ENCODE results near the gene MT1HL1.
A peak's percentile ranks its signal among the peaks of the same experiment; 100 is the strongest.

MT1HL1 gene

GRCh38 chr1:237004116-237004515, at the start of gene MT1HL1:
TSS of gene MT1HL1 (minus strand) at chr1:237004441. CDS start at chr1:237004372, 69 bp downstream.
- Histone ChIP-seq H3K4me3 (ENCODE audit: low read depth, low read length) (no peak within 1 kb of the TSS), H3K4me1 (ENCODE audit: control insufficient read depth, insufficient read depth, low read length) (peaks cover 6% of the 10 kb centered on the region; the same call in 1 of the 2 replicates), H3K27ac (ENCODE audit: low read depth, low read length) (no peak within 1 kb of the TSS), H3K9me3 (ENCODE audit: control insufficient read depth, insufficient read depth, low read depth, low read length) (no peaks in the 10 kb centered on the region), H3K9ac (ENCODE audit: low read length) (no peak within 1 kb of the TSS), H3K27me3 (ENCODE audit: control insufficient read depth, insufficient read depth, low read length) (no peaks in the 10 kb centered on the region), H3K36me3 (ENCODE audit: control insufficient read depth, insufficient read depth, low read length) (no peaks in the 10 kb centered on the region)

DNA sequence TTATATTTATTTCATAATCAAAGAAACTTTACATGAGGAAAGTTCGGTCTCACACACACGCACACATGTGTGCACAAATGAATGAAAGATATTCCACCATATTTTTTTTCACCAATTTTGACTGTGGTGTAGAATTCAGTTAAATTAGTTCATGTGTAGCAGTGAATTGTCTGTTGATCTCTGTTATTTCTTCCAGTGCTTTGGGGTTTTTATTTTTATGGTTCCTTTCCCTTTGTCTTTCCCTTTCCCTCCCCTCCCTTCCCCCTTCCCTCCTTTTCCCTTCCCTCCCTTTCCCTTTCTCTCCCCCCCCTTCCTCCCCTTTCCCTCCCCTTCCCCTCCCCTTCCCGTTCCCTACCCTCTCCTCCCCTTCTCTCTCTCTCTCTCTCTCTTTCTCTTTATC, 46.7 kb upstream of the MT1HL1 start:
- H3K9me3 ChIP-seq (ENCODE audit: control insufficient read depth, insufficient read depth, low read depth, low read length) = no peaks in the 10 kb centered on the region
- H3K27ac ChIP-seq (ENCODE audit: low read depth, low read length) = no peak overlapping the region
- peaks cover 17% of the 10 kb centered on the region for H3K4me1 ChIP-seq (ENCODE audit: control insufficient read depth, insufficient read depth, low read length)
- H3K27me3 ChIP-seq (ENCODE audit: control insufficient read depth, insufficient read depth, low read length) = 0 out of 2 replicates have a peak, but pooled peaks cover 2% of the 10 kb centered on the region
- no peak overlapping the region for H3K4me3 ChIP-seq (ENCODE audit: low read depth, low read length)
- no peak overlapping the region for H3K9ac ChIP-seq (ENCODE audit: low read length)
- H3K36me3 ChIP-seq (ENCODE audit: control insufficient read depth, insufficient read depth, low read length) = no peaks in the 10 kb centered on the region

- H3K9ac ChIP-seq (ENCODE audit: low read length) = no peak overlapping the region
Observed at GRCh38 chr1:237050185-237050584, 45.9 kb upstream of the MT1HL1 start.

GRCh38 chr1:237048803-237049202, 44.6 kb upstream of the MT1HL1 start:
- Histone ChIP-seq H3K27ac (ENCODE audit: low read depth, low read length) (no peak overlapping the region), H3K4me3 (ENCODE audit: low read depth, low read length) (no peak overlapping the region), H3K9ac (ENCODE audit: low read length) (no peak overlapping the region), H3K9me3 (ENCODE audit: control insufficient read depth, insufficient read depth, low read depth, low read length) (no peaks in the 10 kb centered on the region), H3K27me3 (ENCODE audit: control insufficient read depth, insufficient read depth, low read length) (peaks cover 16% of the 10 kb centered on the region), H3K4me1 (ENCODE audit: control insufficient read depth, insufficient read depth, low read length) (peaks cover 37% of the 10 kb centered on the region), H3K36me3 (ENCODE audit: control insufficient read depth, insufficient read depth, low read length) (no peaks in the 10 kb centered on the region)

More at GRCh38 chr1:237050185-237050584, 45.9 kb upstream of the MT1HL1 start:
- Histone ChIP-seq H3K36me3 (ENCODE audit: control insufficient read depth, insufficient read depth, low read length) (no peaks in the 10 kb centered on the region), H3K27ac (ENCODE audit: low read depth, low read length) (no peak overlapping the region), H3K4me1 (ENCODE audit: control insufficient read depth, insufficient read depth, low read length) (peaks cover 24% of the 10 kb centered on the region), H3K27me3 (ENCODE audit: control insufficient read depth, insufficient read depth, low read length) (0 out of 2 replicates have a peak, but pooled peaks cover 3% of the 10 kb centered on the region), H3K4me3 (ENCODE audit: low read depth, low read length) (no peak overlapping the region), H3K9me3 (ENCODE audit: control insufficient read depth, insufficient read depth, low read depth, low read length) (no peaks in the 10 kb centered on the region)

GRCh38 chr1:237045278-237046016, 41.2 kb upstream of the MT1HL1 start:
- peak overlapping the region; percentile 69 for H3K4me3 ChIP-seq (ENCODE audit: low read depth, low read length)
- peaks cover 45% of the 10 kb centered on the region for H3K27me3 ChIP-seq (ENCODE audit: control insufficient read depth, insufficient read depth, low read length)
- no peaks in the 10 kb centered on the region for H3K9me3 ChIP-seq (ENCODE audit: control insufficient read depth, insufficient read depth, low read depth, low read length)
- no peak overlapping the region for H3K27ac ChIP-seq (ENCODE audit: low read depth, low read length)
- H3K36me3 ChIP-seq (ENCODE audit: control insufficient read depth, insufficient read depth, low read length) = no peaks in the 10 kb centered on the region
- H3K4me1 ChIP-seq (ENCODE audit: control insufficient read depth, insufficient read depth, low read length) = peaks cover 48% of the 10 kb centered on the region
- H3K9ac ChIP-seq (ENCODE audit: low read length) = no peak overlapping the region

- Histone ChIP-seq H3K9ac (ENCODE audit: low read length) (no peak overlapping the region), H3K9me3 (ENCODE audit: control insufficient read depth, insufficient read depth, low read depth, low read length) (no peaks in the 10 kb centered on the region), H3K4me3 (ENCODE audit: low read depth, low read length) (peak overlapping the region; percentile 69), H3K4me1 (ENCODE audit: control insufficient read depth, insufficient read depth, low read length) (peaks cover 41% of the 10 kb centered on the region), H3K36me3 (ENCODE audit: control insufficient read depth, insufficient read depth, low read length) (no peaks in the 10 kb centered on the region), H3K27me3 (ENCODE audit: control insufficient read depth, insufficient read depth, low read length) (peaks cover 48% of the 10 kb centered on the region), H3K27ac (ENCODE audit: low read depth, low read length) (no peak overlapping the region)
Observed at GRCh38 chr1:237043846-237044636, 39.8 kb upstream of the MT1HL1 start.

DNA sequence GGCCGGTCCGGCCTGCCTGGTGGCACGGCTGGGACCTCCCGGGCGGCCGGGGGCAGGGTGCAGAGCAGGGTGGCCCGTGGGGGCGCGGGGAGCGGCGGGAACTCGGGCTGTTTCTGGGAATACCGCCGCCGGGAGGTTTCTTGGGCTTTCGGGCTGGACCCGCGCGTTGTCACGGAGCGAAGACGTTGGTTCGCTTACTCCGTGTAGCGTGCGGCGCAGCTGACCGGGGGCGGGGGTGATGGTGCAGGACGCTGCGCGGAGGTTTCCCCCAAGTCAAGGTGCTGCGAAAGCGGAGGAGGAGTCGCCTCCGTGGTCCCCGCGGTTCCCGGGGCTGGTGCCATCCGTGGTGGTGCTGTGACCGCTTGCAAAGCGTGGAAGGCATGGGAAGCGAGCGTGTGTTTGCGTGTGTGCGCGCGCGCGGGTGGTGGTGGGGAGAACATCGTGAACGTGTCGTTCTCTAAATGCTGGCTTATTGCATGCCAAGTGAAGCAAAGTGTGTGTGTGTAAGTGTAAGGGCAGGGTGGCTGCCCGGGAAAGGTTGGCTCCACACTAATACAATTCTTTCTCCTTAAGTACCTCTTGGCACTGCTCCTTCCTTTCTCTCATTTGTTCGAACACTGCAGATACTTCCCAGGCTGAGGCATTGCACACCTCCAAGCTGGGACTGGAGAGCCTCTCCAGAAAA, 38.8 kb upstream of the MT1HL1 start:
- H3K9me3 ChIP-seq (ENCODE audit: control insufficient read depth, insufficient read depth, low read depth, low read length) = no peaks in the 10 kb centered on the region
- peak overlapping the region; percentile 58 for H3K9ac ChIP-seq (ENCODE audit: low read length)
- H3K4me3 ChIP-seq (ENCODE audit: low read depth, low read length) = peak overlapping the region; percentile 69
- peaks cover 48% of the 10 kb centered on the region for H3K27me3 ChIP-seq (ENCODE audit: control insufficient read depth, insufficient read depth, low read length)
- peaks cover 41% of the 10 kb centered on the region for H3K4me1 ChIP-seq (ENCODE audit: control insufficient read depth, insufficient read depth, low read length)
- no peak overlapping the region for H3K27ac ChIP-seq (ENCODE audit: low read depth, low read length)
- H3K36me3 ChIP-seq (ENCODE audit: control insufficient read depth, insufficient read depth, low read length) = no peaks in the 10 kb centered on the region

GRCh38 chr1:237042526-237042891, 38.3 kb upstream of the MT1HL1 start:
- Histone ChIP-seq H3K27me3 (ENCODE audit: control insufficient read depth, insufficient read depth, low read length) (peaks cover 48% of the 10 kb centered on the region), H3K27ac (ENCODE audit: low read depth, low read length) (no peak overlapping the region), H3K4me1 (ENCODE audit: control insufficient read depth, insufficient read depth, low read length) (peaks cover 41% of the 10 kb centered on the region), H3K4me3 (ENCODE audit: low read depth, low read length) (peak overlapping the region; percentile 69), H3K36me3 (ENCODE audit: control insufficient read depth, insufficient read depth, low read length) (no peaks in the 10 kb centered on the region), H3K9me3 (ENCODE audit: control insufficient read depth, insufficient read depth, low read depth, low read length) (no peaks in the 10 kb centered on the region), H3K9ac (ENCODE audit: low read length) (peak overlapping the region; percentile 58)

GRCh38 chr1:237041795-237042525, 37.7 kb upstream of the MT1HL1 start, which contains the start of gene RYR2:
TSS of gene RYR2 (plus strand) at chr1:237042184. CDS start at chr1:237042522, 338 bp downstream.
- Histone ChIP-seq H3K9ac (ENCODE audit: low read length) (peak within 1 kb of the TSS; percentile 58), H3K9me3 (ENCODE audit: control insufficient read depth, insufficient read depth, low read depth, low read length) (no peaks in the 10 kb centered on the region), H3K27ac (ENCODE audit: low read depth, low read length) (no peak within 1 kb of the TSS), H3K4me1 (ENCODE audit: control insufficient read depth, insufficient read depth, low read length) (peaks cover 40% of the 10 kb centered on the region), H3K27me3 (ENCODE audit: control insufficient read depth, insufficient read depth, low read length) (peaks cover 48% of the 10 kb centered on the region), H3K36me3 (ENCODE audit: control insufficient read depth, insufficient read depth, low read length) (no peaks in the 10 kb centered on the region), H3K4me3 (ENCODE audit: low read depth, low read length) (peak within 1 kb of the TSS; percentile 69)

GRCh38 chr1:237041461-237041794, 37.2 kb upstream of the MT1HL1 start:
- no peaks in the 10 kb centered on the region for H3K36me3 ChIP-seq (ENCODE audit: control insufficient read depth, insufficient read depth, low read length)
- H3K27me3 ChIP-seq (ENCODE audit: control insufficient read depth, insufficient read depth, low read length) = peaks cover 48% of the 10 kb centered on the region
- peak overlapping the region; percentile 69 for H3K4me3 ChIP-seq (ENCODE audit: low read depth, low read length)

More at GRCh38 chr1:237041461-237041794, 37.2 kb upstream of the MT1HL1 start:
- Histone ChIP-seq H3K27ac (ENCODE audit: low read depth, low read length) (no peak overlapping the region), H3K9ac (ENCODE audit: low read length) (no peak overlapping the region), H3K4me1 (ENCODE audit: control insufficient read depth, insufficient read depth, low read length) (peaks cover 36% of the 10 kb centered on the region), H3K9me3 (ENCODE audit: control insufficient read depth, insufficient read depth, low read depth, low read length) (no peaks in the 10 kb centered on the region)
